Measurements from ENCODE around the gene SIGLEC11. TPM values are rescaled to one million over a fixed set of nuclear protein-coding genes. Genes with fewer than 3 reads are reported as not detected.

The SIGLEC11 gene
- total RNA-seq, 4 donors from 2014 or later, result 1.2 to 3.9 TPM; not detected in 2

DNA sequence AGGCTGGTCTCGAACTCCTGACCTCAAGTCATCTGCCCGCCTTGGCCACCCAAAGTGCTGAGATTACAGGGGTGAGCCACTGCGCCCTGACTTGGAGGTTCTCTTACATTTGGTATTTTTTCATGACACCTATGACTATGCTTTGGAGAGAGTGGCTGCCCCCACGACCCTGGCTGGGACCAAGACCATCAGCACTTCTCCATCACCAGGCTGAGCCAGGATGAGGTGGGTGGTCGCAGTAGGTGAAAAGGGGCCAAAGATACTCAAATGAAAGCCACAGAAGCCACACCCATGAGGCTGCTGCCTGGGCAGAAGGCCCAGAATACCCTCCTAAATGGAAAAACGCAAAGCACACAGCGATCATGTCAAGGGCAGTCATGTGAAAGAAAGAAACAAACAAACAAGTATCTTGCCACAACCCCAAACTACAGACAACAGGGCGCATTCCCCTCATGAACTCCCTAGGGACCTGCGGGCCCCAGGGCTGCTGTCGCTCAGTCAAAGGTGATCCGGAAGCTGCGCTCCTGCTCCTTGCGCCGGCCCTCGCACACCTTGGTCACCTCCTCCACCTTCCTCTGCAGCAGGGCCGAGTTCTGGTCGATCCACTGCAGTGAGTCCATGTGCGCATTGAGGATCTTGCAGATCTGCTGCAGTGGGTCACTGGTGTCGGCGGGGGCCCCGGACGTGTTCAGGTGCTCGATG, 53.1 kb downstream of the SIGLEC11 start:
- TF ChIP-seq, protein P1, sequence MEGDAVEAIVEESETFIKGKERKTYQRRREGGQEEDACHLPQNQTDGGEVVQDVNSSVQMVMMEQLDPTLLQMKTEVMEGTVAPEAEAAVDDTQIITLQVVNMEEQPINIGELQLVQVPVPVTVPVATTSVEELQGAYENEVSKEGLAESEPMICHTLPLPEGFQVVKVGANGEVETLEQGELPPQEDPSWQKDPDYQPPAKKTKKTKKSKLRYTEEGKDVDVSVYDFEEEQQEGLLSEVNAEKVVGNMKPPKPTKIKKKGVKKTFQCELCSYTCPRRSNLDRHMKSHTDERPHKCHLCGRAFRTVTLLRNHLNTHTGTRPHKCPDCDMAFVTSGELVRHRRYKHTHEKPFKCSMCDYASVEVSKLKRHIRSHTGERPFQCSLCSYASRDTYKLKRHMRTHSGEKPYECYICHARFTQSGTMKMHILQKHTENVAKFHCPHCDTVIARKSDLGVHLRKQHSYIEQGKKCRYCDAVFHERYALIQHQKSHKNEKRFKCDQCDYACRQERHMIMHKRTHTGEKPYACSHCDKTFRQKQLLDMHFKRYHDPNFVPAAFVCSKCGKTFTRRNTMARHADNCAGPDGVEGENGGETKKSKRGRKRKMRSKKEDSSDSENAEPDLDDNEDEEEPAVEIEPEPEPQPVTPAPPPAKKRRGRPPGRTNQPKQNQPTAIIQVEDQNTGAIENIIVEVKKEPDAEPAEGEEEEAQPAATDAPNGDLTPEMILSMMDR (IDR thresholded peaks at IDR 0.05), result no peak
- no peak for TF ChIP-seq POLR2A (IDR thresholded peaks at IDR 0.05)
- intact Hi-C loops (cut with DNase I; ENCODE audit: low total_unique reads), result no loop called here
- H3K36me3 ChIP-seq, result no peaks in the 10 kb centered on the region

DNA sequence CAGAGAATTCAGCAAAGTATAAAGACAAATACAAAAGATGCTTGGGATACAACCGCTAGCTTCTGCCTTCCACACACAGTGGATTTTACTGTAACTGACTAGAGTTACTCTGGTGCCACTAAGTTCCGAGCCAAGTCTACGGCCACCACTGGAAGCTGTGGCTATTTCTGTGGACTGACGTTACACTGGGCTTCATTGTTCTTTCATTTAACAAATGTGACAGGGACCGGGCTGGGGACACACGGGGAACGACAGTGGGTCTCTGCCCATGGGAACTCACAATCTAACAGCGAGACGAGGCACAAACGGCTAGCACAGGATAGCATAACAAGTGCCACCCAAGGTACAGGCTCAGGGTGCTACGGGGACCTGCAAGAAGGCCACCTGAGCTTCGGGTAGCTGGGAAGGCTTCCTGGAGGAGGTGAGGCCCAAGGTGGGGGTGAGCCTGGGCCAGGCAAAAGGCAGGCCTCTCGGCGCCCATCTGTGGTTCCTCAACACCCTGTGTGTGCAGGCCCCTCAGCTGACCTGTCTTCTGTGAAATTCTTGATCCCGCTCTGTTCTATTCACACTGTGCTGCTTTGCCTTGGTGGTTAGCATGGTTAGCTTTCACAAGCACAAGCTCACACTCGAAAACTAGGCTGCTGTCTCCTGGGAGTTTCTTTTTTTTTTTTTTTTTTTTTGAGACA, 54.0 kb downstream of the SIGLEC11 start:
- DNase-seq, result no peak
- TF ChIP-seq, protein P1 (IDR thresholded peaks at IDR 0.05), result no peak
- TF ChIP-seq POLR2A (IDR thresholded peaks at IDR 0.05), result no peak
- H3K27me3 ChIP-seq, result no peaks in the 10 kb centered on the region
- no peaks in the 10 kb centered on the region for H3K36me3 ChIP-seq
- intact Hi-C loops (cut with DNase I; ENCODE audit: low total_unique reads), result no loop called here
- no peak overlapping the region for H3K4me3 ChIP-seq
- H3K4me1 ChIP-seq, result peaks cover 0 to 4% of the 10 kb centered on the region in 2 donors
- H3K27ac ChIP-seq, result no peak overlapping the region
- no peaks in the 10 kb centered on the region for H3K9me3 ChIP-seq

More for the DNA sequence above, 53.1 kb downstream of the SIGLEC11 start:
- Histone ChIP-seq H3K27ac (no peak overlapping the region), H3K27me3 (no peaks in the 10 kb centered on the region), H3K9me3 (no peaks in the 10 kb centered on the region), H3K4me1 (peaks cover 2 to 4% of the 10 kb centered on the region in 2 donors), H3K4me3 (no peak overlapping the region)
- DNase-seq, result no peak

DNA sequence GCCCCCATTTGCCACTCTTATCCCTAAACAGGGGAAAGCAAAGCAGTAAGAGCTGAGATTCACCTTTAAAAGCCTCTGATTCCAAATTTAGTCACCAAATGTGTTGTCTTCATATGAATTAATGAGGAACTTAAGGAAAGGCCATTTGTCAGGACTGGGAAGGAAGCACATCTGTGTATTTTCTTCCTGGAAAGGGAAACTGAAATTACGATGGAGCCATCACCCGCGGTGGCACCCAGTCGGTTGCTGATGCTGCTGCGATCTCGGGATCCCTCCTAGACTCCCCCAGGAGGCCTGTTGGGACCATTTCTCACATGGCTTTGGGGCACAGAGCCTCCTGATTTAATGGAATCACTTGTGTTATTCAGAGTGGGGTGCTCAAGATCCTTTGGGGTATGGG, 56.8 kb downstream of the SIGLEC11 start:
- no peak for DNase-seq
- TF ChIP-seq, protein P1 (IDR thresholded peaks at IDR 0.05), result no peak
- no peak for TF ChIP-seq POLR2A (IDR thresholded peaks at IDR 0.05)
- Histone ChIP-seq H3K9me3 (no peaks in the 10 kb centered on the region), H3K27ac (no peak overlapping the region), H3K27me3 (no peaks in the 10 kb centered on the region), H3K4me1 (no peaks in the 10 kb centered on the region), H3K36me3 (no peaks in the 10 kb centered on the region), H3K4me3 (no peak overlapping the region)
- intact Hi-C loops (cut with DNase I; ENCODE audit: low total_unique reads), result no loop called here

Other genes with a start within 250 kb of the SIGLEC11 start
- 1 to 10 TPM in 1 of 4 donors, under 1 TPM in 1, not detected in 2; 0.28 to 1.9 TPM for gene TSKS, start 197.9 kb downstream of the SIGLEC11 start, total RNA-seq
- gene AP2A1, start 194.2 kb downstream of the SIGLEC11 start, total RNA-seq, result 100 to 1,000 TPM in 1 of 4 donors, 10 to 100 TPM in 3; 47.1 to 114 (median 54.7) TPM
- gene FUZ, start 147.9 kb downstream of the SIGLEC11 start, total RNA-seq, result 10 to 100 TPM; 10.5 to 28.8 (median 23.3) TPM
- gene MED25, start 142.9 kb downstream of the SIGLEC11 start, total RNA-seq, result 10 to 100 TPM; 21.1 to 48.1 (median 26.8) TPM
- 100 to 1,000 TPM in 1 of 4 donors, 10 to 100 TPM in 3; 46.2 to 156 (median 82.0) TPM for gene PTOV1, start 110.0 kb downstream of the SIGLEC11 start, total RNA-seq
- 100 to 1,000 TPM in 1 of 4 donors, 10 to 100 TPM in 3; 47.7 to 104 (median 77.7) TPM for gene PNKP, start 93.6 kb downstream of the SIGLEC11 start, total RNA-seq
- 10 to 100 TPM in 1 of 4 donors, 1 to 10 TPM in 3; 2.6 to 26.7 (median 5.9) TPM for gene AKT1S1, start 83.8 kb downstream of the SIGLEC11 start, total RNA-seq
- gene TBC1D17, start 83.5 kb downstream of the SIGLEC11 start, total RNA-seq, result 10 to 100 TPM in 3 of 4 donors, 1 to 10 TPM in 1; 9.1 to 44.1 (median 12.5) TPM
- 1 to 10 TPM in 1 of 4 donors, under 1 TPM in 1, not detected in 2; 0.82 to 1.2 TPM for gene IL4I1, start 64.3 kb downstream of the SIGLEC11 start, total RNA-seq
- gene ATF5, start 32.0 kb downstream of the SIGLEC11 start, total RNA-seq, result 10 to 100 TPM in 1 of 4 donors, 1 to 10 TPM in 2, not detected in 1; 2.1 to 10.0 (median 3.6) TPM
- 10 to 100 TPM; 12.1 to 40.4 (median 24.6) TPM for gene NUP62, start 31.7 kb downstream of the SIGLEC11 start, total RNA-seq
- 10 to 100 TPM in 3 of 4 donors, 1 to 10 TPM in 1; 1.5 to 68.8 (median 37.1) TPM for gene VRK3, start 64.2 kb upstream of the SIGLEC11 start, total RNA-seq
- gene ZNF473, start 64.8 kb upstream of the SIGLEC11 start, total RNA-seq, result 10 to 100 TPM in 3 of 4 donors, 1 to 10 TPM in 1; 7.1 to 28.9 (median 16.8) TPM
- gene IZUMO2, start 202.1 kb upstream of the SIGLEC11 start, total RNA-seq, result not detected
- 10 to 100 TPM in 1 of 4 donors, 1 to 10 TPM in 2, under 1 TPM in 1; 0.77 to 22.1 (median 1.4) TPM for gene MYH14, start 242.4 kb upstream of the SIGLEC11 start, total RNA-seq

Measured in uterus (tissue), 4 donors.